SK-N-SH (cell line): ENCODE data around the gene KRT73. TPM values are rescaled to one million over a fixed set of nuclear protein-coding genes. Genes with fewer than 3 reads are reported as not detected.

Experiments used
- CTCF ChIA-PET: fragments of 300-600, 350-600 bp; formaldehyde crosslinking; extraction: SDS; loops from one replicate; lab custom pipeline; 2021; lab: Yijun Ruan, JAX
- POLR2A ChIA-PET: fragments of 350-600 bp; sonication (Branson Sonifier 250); formaldehyde crosslinking; extraction: SDS; loops from one replicate; lab custom pipeline; 2020; ENCODE audit warnings: antibody characterized with exemption, inconsistent platforms; lab: Yijun Ruan, JAX
- DNase-seq: peaks from one replicate; pipeline ENCODE4 v3.0.0; 2012
- H2AFZ ChIP-seq: fragments of 200-600 bp; sonication (generic); 2 replicates; pipeline ENCODE4 v1.8.1; 2016; ENCODE audit warnings: antibody characterized with exemption, mild to moderate bottlenecking, low read depth
- H3F3A ChIP-seq: fragments of 200-600 bp; sonication (generic); replicated peaks from 2 replicates; pipeline ENCODE3; 2016; ENCODE audit warnings: antibody characterized with exemption, mild to moderate bottlenecking; ENCODE audit not compliant: insufficient read depth
- H3K27ac ChIP-seq, 2 experiments: fragments of 200-500 bp in 1 of 2; fragments of 200-600 bp in 1 of 2; sonication (Bioruptor generic) in 1 of 2; sonication (generic), shearing (Covaris generic) in 1 of 2; 2 replicates each; pipeline versions ENCODE4 v1.5.1 to v1.6.1; 2014 to 2016; ENCODE audit warnings: low read depth in 2 of 2, inconsistent platforms in 1 of 2, low read length in 1 of 2, mild to moderate bottlenecking in 1 of 2, mixed read lengths in 1 of 2
- H3K27me3 ChIP-seq: fragments of 200-600 bp; sonication (generic), shearing (Covaris generic); 2 replicates; pipeline ENCODE4 v1.6.1; 2016; ENCODE audit warnings: mixed run types; ENCODE audit not compliant: insufficient read depth
- H3K36me3 ChIP-seq, 2 experiments: fragments of 200-500 bp in 1 of 2; fragments of 200-600 bp in 1 of 2; sonication (Bioruptor generic) in 1 of 2; sonication (generic) in 1 of 2; replicated peaks in 1 of 2; 2 replicates each; pipeline versions ENCODE3 to v1.5.1; 2014 to 2016; ENCODE audit warnings: low read length in 1 of 2, mild to moderate bottlenecking in 1 of 2; ENCODE audit not compliant: insufficient read depth in 2 of 2, control insufficient read depth in 1 of 2
- H3K4me1 ChIP-seq, 2 experiments: fragments of 200-500 bp in 1 of 2; fragments of 200-600 bp in 1 of 2; sonication (Bioruptor generic) in 1 of 2; sonication (generic), shearing (Covaris generic) in 1 of 2; 2 replicates each; pipeline versions ENCODE4 v1.5.1 to v1.6.1; 2014 to 2016; ENCODE audit warnings: low read depth in 1 of 2, low read length in 1 of 2, mixed run types in 1 of 2; ENCODE audit not compliant: insufficient read depth in 2 of 2, control insufficient read depth in 1 of 2
- H3K4me2 ChIP-seq: fragments of 200-600 bp; sonication (generic), shearing (Covaris generic); 2 replicates; pipeline ENCODE4 v1.6.1; 2017; ENCODE audit warnings: mixed run types
- H3K4me3 ChIP-seq, 2 experiments: fragments of 200-500 bp in 1 of 2; fragments of 200-600 bp in 1 of 2; sonication (Bioruptor generic) in 1 of 2; sonication (generic), shearing (Covaris generic) in 1 of 2; 2 replicates each; pipeline versions ENCODE4 v1.5.1 to v1.8.1; 2014 to 2016; ENCODE audit warnings: low read depth in 2 of 2, inconsistent platforms in 1 of 2, low read length in 1 of 2, mild to moderate bottlenecking in 1 of 2, mixed read lengths in 1 of 2, moderate library complexity in 1 of 2
- H3K79me2 ChIP-seq: fragments of 200-600 bp; sonication (generic); 2 replicates; pipeline ENCODE4 v1.8.1; 2017; ENCODE audit warnings: mild to moderate bottlenecking; ENCODE audit not compliant: insufficient read depth
- H3K9ac ChIP-seq: fragments of 200-600 bp; sonication (generic); 2 replicates; pipeline ENCODE4 v1.6.1; 2017; ENCODE audit warnings: mixed run types
- H3K9me2 ChIP-seq: fragments of 200-600 bp; sonication (generic); 2 replicates; pipeline ENCODE4 v1.6.1; 2017; ENCODE audit warnings: mixed run types
- H3K9me3 ChIP-seq: fragments of 200-600 bp; sonication (generic); 2 replicates; pipeline ENCODE4 v1.6.1; 2017; ENCODE audit warnings: mixed run types, mild to moderate bottlenecking, moderate library complexity
- H4K20me1 ChIP-seq: fragments of 200-600 bp; sonication (generic); 2 replicates; pipeline ENCODE4 v1.6.1; 2017; ENCODE audit warnings: mild to moderate bottlenecking, mixed run types; ENCODE audit not compliant: insufficient read depth
- EZH2phosphoT487 ChIP-seq: fragments of 200-600 bp; sonication (generic); IDR thresholded peaks from 2 replicates; pipeline ENCODE4 v1.6.1; 2017; ENCODE audit warnings: low read depth, mixed run types, mild to moderate bottlenecking, antibody characterized with exemption, moderate library complexity, borderline replicate concordance
- FOSL2 ChIP-seq: IDR thresholded peaks from 2 replicates; pipeline ENCODE4 v1.4.0; 2012; ENCODE audit warnings: low read depth, mild to moderate bottlenecking, moderate library complexity, borderline replicate concordance
- FOXJ3 ChIP-seq: sonication (generic); formaldehyde crosslinking; IDR thresholded peaks from 2 replicates; pipeline ENCODE4 v1.5.1; 2020; ENCODE audit warnings: mild to moderate bottlenecking, missing genetic modification reagents
- FOXM1 ChIP-seq: IDR thresholded peaks from 2 replicates; pipeline ENCODE4 v1.4.0; 2012; ENCODE audit warnings: low read depth, mild to moderate bottlenecking
- GATA2 ChIP-seq: sonication (generic); formaldehyde crosslinking; IDR thresholded peaks from 2 replicates; pipeline ENCODE4 v1.5.0; 2020; ENCODE audit warnings: mild to moderate bottlenecking, missing genetic modification reagents
- IRF3 ChIP-seq: fragments of 150-350 bp; IDR thresholded peaks from 2 replicates; pipeline ENCODE4 v1.6.1; 2016; ENCODE audit warnings: mild to moderate bottlenecking, low read depth, low read length
- MAX ChIP-seq: IDR thresholded peaks from 2 replicates; pipeline ENCODE4 v1.4.0; 2012; ENCODE audit warnings: low read depth
- MEF2A ChIP-seq: IDR thresholded peaks from 2 replicates; pipeline ENCODE4 v1.4.0; 2012; ENCODE audit warnings: low read depth, borderline replicate concordance
- MXI1 ChIP-seq: IDR thresholded peaks from 2 replicates; pipeline ENCODE4 v1.6.1; 2012; ENCODE audit warnings: mild to moderate bottlenecking, low read depth, low read length, improper control_type of control experiment
- NRF1 ChIP-seq: IDR thresholded peaks from 2 replicates; pipeline ENCODE4 v1.6.1; 2012; ENCODE audit warnings: low read depth, mild to moderate bottlenecking, low read length
- RAD21 ChIP-seq: IDR thresholded peaks from 2 replicates; pipeline ENCODE4 v1.6.1; 2012; ENCODE audit warnings: mild to moderate bottlenecking, low read length
- RXRA ChIP-seq: IDR thresholded peaks from 2 replicates; pipeline ENCODE4 v1.4.0; 2012; ENCODE audit warnings: low read depth, mild to moderate bottlenecking, borderline replicate concordance
- SIN3A ChIP-seq: IDR thresholded peaks from 2 replicates; pipeline ENCODE4 v1.6.1; 2012; ENCODE audit warnings: low read depth, mild to moderate bottlenecking, low read length, moderate library complexity, borderline replicate concordance
- TEAD4 ChIP-seq: IDR thresholded peaks from 2 replicates; pipeline ENCODE4 v1.4.0; 2012; ENCODE audit warnings: mild to moderate bottlenecking, borderline replicate concordance; ENCODE audit not compliant: insufficient read depth
- USF2 ChIP-seq: fragments of 150-350 bp; IDR thresholded peaks from 2 replicates; pipeline ENCODE4 v1.6.1; 2017; ENCODE audit warnings: antibody characterized with exemption, low read length, low read depth, borderline replicate concordance
- WGBS: methylation state at CpG from one replicate; pipeline ENCODE4 v1.1.6; 2017; ENCODE audit warnings: low lambda C conversion rate; 5-methylcytosine and 5-hydroxymethylcytosine counted together
- polyA plus RNA-seq, 3 experiments: library from polyadenylated mRNA; depleted of rRNA; stranded (reverse); fragments of >200 nt; gene quantifications; 2 replicates each; pipeline ENCODE4 v1.2.3, GENCODE V29; 2012

The KRT73 gene
- polyA plus RNA-seq, 1 of the 3 experiments (the other 2 are of a cell fraction) = not detected

- Histone ChIP-seq H3K36me3 (no peaks in the 10 kb centered on the region), H3K27ac (no peak overlapping the region), H3K9ac (no peak overlapping the region), H3K4me2 (no peak overlapping the region), H4K20me1 (no peaks in the 10 kb centered on the region), H3K79me2 (no peaks in the 10 kb centered on the region), H3F3A (no peaks in the 10 kb centered on the region), H3K4me1 (no peaks in the 10 kb centered on the region), H3K27me3 (peaks cover 50% of the 10 kb centered on the region), H2AFZ (no peak overlapping the region), H3K9me2 (no peaks in the 10 kb centered on the region), H3K9me3 (no peaks in the 10 kb centered on the region), H3K4me3 (no peak overlapping the region)
- no peak for DNase-seq
- POLR2A ChIA-PET = no interaction called here
- TF ChIP-seq RAD21 (no peak), SIN3A (no peak), IRF3 (no peak), MEF2A (no peak), TEAD4 (no peak), MXI1 (no peak), GATA2 (CRISPR knock-in tag) (no peak), FOSL2 (no peak), EZH2phosphoT487 (no peak), FOXM1 (no peak), RXRA (no peak)
- 14% methylated on average over 1 of the region's 1 CpG for WGBS
- CTCF ChIA-PET = interaction anchor here (0.7 to 7.6 kb wide), 4 partner anchors 289 to 304 kb away, joined by 3 to 76 read pairs (median 16); no protein-coding TSS in a partner anchor
These were observed 37.9 kb downstream of the KRT73 start for GRCh38 chr12:52580496-52580895.

- POLR2A ChIA-PET = interaction anchor here (0.6 to 0.7 kb wide), 2 partner anchors 20 to 291 kb away, joined by 3 read pairs; no protein-coding TSS in a partner anchor
- TF ChIP-seq MAX (no peak), NRF1 (no peak), FOSL2 (no peak), USF2 (no peak), TEAD4 (no peak), FOXJ3 (CRISPR knock-in tag) (no peak)
- TF ChIP-seq, all 33 proteins: peak for 0
- H3K4me2 ChIP-seq = no peak overlapping the region
- no peaks in the 10 kb centered on the region for H3K9me3 ChIP-seq
- CTCF ChIA-PET = interaction anchor here (0.8 to 7.6 kb wide), 4 partner anchors 286 to 305 kb away, joined by 3 to 76 read pairs (median 10); no protein-coding TSS in a partner anchor
- no peaks in the 10 kb centered on the region for H3K4me1 ChIP-seq
- no peaks in the 10 kb centered on the region for H4K20me1 ChIP-seq
- H3K36me3 ChIP-seq = no peaks in the 10 kb centered on the region
- no peak overlapping the region for H3K27ac ChIP-seq
- H3K9me2 ChIP-seq = no peaks in the 10 kb centered on the region
- no peaks in the 10 kb centered on the region for H3F3A ChIP-seq
- 30% methylated on average over 8 of the region's 10 CpGs for WGBS
- H3K79me2 ChIP-seq = no peaks in the 10 kb centered on the region
- H3K4me3 ChIP-seq = no peak overlapping the region
- no peak overlapping the region for H3K9ac ChIP-seq
- no peak overlapping the region for H2AFZ ChIP-seq
- peaks cover 52% of the 10 kb centered on the region for H3K27me3 ChIP-seq
- DNase-seq = no peak
These were observed 38.6 kb downstream of the KRT73 start for GRCh38 chr12:52579468-52580465.
